Caki2 (cell line): ENCODE measurements around the gene PMVK. TPM values are rescaled to one million over a fixed set of nuclear protein-coding genes. Genes with fewer than 3 reads are reported as not detected.

Experiments
- total RNA-seq: library from RNA; depleted of rRNA; stranded (reverse); fragments of >200 nt; shearing (Covaris generic); gene quantifications from 2 replicates; pipeline ENCODE4 v1.2.3, GENCODE V29; 2014; ENCODE audit warnings: low replicate concordance; rRNA removed

Gene PMVK
- total RNA-seq, 1 experiment from 2014 or later, result 49.9 TPM

Other genes starting within 250 kb of the PMVK start
- gene KCNN3, start 66.4 kb downstream of the PMVK start, total RNA-seq, result not detected in 2 replicates
- 19.2 and 33.0 TPM in 2 replicates for gene PBXIP1, start 19.4 kb upstream of the PMVK start, total RNA-seq
- 18.4 and 22.2 TPM in 2 replicates for gene PYGO2, start 25.1 kb upstream of the PMVK start, total RNA-seq
- gene SHC1, start 34.0 kb upstream of the PMVK start, total RNA-seq, result 95.0 and 109 TPM in 2 replicates
- gene CKS1B, start 38.0 kb upstream of the PMVK start, total RNA-seq, result 166 and 305 TPM in 2 replicates
- 33.4 and 41.9 TPM in 2 replicates for gene FLAD1, start 46.6 kb upstream of the PMVK start, total RNA-seq
- gene LENEP, start 56.9 kb upstream of the PMVK start, total RNA-seq, result not detected in 2 replicates
- gene ZBTB7B, start 66.1 kb upstream of the PMVK start, total RNA-seq, result 12.2 and 22.8 TPM in 2 replicates
- not detected in 2 replicates for gene DCST2, start 97.1 kb upstream of the PMVK start, total RNA-seq
- gene DCST1, start 97.1 kb upstream of the PMVK start, total RNA-seq, result not detected in 2 replicates
- gene ADAM15, start 114.6 kb upstream of the PMVK start, total RNA-seq, result 102 and 125 TPM in 2 replicates
- 22.3 and 38.5 TPM in 2 replicates for gene EFNA4, start 127.0 kb upstream of the PMVK start, total RNA-seq
- gene EFNA3, start 142.1 kb upstream of the PMVK start, total RNA-seq, result 9.1 and 10.0 TPM in 2 replicates
- gene EFNA1, start 191.2 kb upstream of the PMVK start, total RNA-seq, result 2.5 and 19.2 TPM in 2 replicates
- 46.9 and 54.7 TPM in 2 replicates for gene SLC50A1, start 199.1 kb upstream of the PMVK start, total RNA-seq
- 171 and 198 TPM in 2 replicates for gene DPM3, start 203.8 kb upstream of the PMVK start, total RNA-seq
- 271 and 341 TPM in 2 replicates for gene KRTCAP2, start 236.6 kb upstream of the PMVK start, total RNA-seq
- not detected in 2 replicates for gene TRIM46, start 237.1 kb upstream of the PMVK start, total RNA-seq